ENCODE measurements around the gene S1PR4.
A peak's percentile ranks its signal among the peaks of the same experiment; 100 is the strongest.
"Not testable (repeated sequence)": the region's sequence is repeated elsewhere in the genome, so short reads cannot be mapped to it uniquely, and the experiment has no call there.

Gene S1PR4

DNA sequence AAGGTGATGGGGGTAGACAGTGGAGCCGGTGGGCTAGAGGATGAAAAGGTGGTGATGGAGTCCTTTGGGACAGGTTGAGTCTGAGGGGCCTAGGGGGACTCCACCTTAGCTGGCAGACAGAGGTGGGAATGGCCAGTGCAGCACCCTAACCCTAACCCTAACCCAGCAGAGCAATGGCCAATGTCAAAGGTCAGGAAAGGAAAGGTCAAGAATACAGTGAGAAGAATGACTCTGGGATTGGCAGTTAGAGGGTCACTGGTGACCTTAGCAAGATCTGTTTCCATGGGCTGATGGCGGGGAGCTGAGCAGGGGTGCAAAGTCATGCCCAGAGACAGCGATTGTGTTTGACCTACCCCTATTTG, 26.2 kb upstream of the S1PR4 start:
- DNase-seq = no peak

DNA sequence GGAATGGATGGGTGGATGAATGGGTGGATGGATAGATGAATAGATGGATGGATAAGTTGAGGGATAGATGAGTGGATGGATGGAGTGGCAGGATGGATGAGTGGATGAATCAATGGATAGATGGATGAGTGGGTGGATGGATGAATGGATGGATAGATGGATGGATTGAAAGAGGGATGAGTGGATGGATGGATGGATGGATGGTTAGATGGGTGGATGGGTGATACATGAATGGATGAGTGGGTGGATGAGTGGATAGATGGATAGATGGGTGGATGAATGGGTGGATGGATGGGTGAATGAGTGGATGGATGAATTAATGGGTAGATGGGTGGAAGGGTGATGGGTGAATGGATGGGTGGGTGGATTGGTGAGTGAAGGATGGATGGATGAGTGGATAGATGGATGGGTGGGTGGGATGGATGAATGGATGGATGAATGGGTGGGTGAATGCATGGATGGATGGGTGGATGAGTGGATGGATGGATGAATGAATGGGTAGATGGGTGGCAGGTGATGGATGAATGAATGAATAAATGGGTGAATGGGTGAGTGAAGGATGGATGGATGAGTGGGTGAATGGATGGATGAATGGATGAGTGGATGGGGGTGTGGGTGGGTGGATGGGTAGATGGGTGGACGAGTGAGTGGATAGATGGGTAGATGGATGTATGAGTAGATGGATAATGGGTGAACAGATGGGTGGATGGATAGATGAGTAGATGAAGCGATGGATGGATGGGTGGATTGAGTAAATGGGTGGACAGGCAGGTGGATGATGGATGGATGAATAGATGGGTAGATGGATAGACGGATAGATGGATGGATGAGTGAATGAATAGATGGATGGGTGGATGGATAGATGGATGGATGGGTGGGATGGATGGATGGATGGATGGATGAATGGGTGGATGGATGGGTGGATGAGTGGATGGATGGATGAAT, 25.0 kb upstream of the S1PR4 start:
- no peak for DNase-seq

DNA sequence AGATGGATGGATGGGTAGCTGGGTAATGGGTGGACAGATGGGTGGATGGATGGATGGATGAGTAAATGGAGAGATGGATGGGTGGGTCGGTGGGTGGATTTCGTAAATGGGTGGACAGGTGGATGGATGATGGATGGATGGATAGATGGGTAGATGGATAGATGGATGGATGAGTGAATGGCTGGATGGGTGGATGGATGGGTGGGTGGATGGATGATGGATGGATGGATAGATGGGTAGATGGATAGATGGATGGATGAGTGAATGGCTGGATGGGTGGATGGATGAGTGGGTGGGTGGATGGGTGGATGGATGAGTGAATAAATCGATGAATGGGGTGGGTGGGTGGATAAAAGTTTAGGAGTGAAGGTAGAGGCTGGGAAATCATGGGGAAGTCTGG, 24.1 kb upstream of the S1PR4 start:
- not testable (repeated sequence) for DNase-seq

DNA sequence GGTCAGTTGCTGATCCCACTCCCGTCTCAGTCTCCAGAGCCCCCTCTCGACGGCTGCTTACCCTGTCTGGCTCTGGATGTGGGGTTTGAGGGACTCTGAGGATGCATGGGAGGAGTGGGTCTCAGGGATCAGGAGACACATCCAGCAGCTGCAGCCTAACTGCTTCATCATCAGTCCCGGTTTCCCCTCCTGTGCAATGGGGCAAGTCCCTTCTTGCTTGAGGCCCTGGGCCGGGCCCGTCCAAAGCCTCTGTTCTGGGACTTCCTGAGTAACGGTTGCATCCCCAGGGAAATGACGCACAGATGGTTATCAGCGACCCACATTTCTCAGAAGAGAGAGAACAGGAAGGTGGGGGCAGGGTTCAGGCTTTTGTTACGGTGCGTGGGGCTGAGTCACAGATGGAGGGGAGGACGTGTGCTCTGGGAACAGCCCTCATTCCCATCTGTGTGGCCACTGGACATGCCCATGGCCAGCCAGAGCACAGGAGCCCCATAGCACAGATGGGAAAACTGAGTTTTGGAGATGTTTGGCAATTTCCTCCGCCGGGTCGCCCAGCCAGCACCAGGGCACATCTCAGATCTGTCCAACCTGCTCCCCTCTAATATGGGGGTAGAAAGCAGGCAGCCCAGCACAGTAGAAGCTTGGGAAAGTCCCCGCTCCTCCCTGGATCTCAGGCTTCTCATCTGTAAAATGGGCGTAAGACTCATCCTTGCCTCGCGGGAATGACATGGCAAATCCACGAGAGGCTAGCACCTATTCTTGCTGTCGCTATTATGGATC, 23.4 kb upstream of the S1PR4 start:
- DNase-seq = peak; percentile 39 to 96 (median 78)

DNA sequence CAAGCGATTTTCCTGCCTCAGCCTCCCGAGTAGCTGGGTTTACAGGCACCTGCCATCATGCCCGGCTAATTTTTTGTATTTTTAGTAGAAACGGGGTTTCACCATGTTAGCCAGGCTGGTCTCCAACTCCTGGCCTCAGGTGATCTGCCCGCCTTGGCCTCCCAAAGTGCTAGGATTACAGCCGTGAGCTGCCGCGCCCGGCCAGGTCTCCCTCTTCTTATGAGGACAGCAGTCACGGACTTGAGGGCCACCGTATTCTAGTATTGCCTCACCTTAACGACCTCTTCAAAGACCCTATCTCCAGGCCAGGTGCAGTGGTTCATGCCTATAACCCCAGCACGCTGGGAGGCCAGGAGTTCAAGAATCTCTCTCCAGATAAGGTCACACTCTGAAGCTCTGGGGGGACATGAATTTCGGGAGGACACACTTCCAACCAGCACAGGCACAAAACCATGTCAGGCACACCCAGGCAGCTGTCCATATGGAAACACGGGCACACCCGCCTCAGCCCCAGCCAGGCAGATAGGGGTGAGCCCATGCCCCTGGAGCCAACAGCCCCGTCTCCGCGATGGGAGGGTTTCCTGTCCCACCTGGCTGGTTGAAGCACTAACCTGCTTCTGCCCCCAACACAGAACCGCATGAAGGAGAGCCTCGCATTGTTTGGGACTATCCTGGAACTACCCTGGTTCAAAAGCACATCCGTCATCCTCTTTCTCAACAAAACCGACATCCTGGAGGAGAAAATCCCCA, 21.3 kb upstream of the S1PR4 start:
- DNase-seq = no peak

DNA sequence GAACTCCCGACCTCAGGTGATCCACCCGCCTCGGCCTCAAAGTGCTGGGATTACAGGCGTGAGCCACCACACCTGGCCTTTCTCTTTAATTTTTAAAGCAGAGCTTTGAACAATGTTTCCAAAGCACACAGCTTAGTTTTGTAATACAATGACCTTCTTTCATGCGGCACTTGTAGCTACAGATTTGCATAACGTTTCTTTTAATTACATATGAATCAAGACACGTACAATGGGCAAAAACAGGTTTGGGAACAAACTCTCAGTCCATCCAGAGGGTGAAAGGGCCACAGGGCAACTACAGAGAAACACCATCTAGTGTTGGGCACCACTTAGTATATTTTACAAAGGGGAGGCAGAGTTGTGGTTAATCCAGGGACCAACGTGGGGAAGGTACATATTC, 19.0 kb upstream of the S1PR4 start:
- DNase-seq = no peak

DNA sequence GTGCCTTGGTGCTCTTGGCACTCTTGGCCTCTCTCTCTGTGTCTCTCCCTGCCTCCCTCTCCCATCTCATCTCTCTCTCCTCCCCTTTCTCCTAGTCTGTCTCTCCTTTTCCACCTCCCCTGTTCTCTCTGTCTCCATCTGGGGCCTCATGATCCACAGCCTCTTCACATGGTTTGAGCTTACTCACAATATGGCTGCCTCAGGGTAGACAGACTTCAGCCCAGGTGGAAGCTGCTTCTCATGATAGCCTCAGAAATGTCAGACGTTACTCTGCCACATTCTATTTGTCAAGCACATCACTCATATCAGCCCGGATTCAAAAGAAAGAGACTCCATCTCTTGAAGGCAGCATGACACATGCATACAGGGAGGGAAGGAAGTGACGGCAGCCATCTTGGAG, 18.4 kb upstream of the S1PR4 start:
- DNase-seq = no peak

DNA sequence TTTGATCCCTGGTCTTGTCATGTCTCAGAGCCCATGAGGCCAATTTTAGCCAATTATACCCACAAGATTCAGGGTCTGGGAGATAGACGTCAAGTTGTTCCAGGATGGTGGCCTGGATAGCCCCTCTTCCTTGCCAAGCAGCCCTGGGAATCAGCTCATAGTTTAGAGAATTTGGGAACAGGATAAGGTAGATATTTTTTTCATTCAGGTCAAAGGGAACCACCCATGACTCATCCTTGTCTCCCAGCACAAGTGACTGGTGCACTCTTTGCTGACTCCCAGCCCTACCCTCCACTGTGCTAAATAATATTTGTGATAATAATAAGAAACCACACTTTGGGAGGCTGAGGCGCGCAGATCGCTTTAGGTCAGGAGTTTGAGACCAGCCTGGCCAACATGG, 17.1 kb upstream of the S1PR4 start:
- no peak for DNase-seq

DNA sequence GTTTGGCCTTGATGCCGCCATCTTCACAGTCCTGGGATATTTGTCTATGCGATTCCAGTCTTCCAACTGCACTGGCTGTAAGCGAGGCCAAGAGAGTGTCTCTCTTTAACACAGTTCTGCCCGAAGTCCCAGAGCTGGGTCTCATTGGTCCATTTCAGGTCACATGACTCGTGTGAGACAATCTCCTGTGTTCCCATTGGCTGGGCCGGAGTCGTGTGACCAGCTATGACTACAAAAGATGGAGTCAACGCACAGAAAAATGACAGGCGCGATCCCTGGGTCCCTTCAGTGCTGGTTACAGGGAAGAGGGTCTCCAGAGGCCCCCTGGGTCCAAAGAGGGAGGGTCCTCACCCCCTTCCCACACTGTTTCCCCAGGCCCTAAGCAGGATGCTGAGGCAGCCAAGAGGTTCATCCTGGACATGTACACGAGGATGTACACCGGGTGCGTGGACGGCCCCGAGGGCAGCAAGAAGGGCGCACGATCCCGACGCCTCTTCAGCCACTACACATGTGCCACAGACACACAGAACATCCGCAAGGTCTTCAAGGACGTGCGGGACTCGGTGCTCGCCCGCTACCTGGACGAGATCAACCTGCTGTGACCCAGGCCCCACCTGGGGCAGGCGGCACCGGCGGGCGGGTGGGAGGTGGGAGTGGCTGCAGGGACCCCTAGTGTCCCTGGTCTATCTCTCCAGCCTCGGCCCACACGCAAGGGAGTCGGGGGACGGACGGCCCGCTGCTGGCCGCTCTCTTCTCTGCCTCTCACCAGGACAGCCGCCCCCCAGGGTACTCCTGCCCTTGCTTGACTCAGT, 15.9 kb upstream of the S1PR4 start:
- peak in 1 of 5 experiments; percentile 72 for DNase-seq

DNA sequence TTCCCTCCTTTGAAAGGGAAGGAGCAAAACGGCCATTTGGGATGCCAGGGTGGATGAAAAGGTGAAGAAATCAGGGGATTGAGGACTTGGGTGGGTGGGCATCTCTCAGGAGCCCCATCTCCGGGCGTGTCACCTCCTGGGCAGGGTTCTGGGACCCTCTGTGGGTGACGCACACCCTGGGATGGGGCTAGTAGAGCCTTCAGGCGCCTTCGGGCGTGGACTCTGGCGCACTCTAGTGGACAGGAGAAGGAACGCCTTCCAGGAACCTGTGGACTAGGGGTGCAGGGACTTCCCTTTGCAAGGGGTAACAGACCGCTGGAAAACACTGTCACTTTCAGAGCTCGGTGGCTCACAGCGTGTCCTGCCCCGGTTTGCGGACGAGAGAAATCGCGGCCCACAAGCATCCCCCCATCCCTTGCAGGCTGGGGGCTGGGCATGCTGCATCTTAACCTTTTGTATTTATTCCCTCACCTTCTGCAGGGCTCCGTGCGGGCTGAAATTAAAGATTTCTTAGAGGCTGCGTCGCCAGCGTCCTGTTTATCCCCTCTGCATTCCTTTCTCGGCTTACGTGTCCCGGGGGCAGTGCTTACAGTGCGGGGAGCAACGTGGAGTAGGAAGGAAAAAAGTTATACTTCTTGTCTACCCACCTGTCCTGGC, 15.2 kb upstream of the S1PR4 start:
- DNase-seq = peak; percentile 40 to 76 (median 58)

DNA sequence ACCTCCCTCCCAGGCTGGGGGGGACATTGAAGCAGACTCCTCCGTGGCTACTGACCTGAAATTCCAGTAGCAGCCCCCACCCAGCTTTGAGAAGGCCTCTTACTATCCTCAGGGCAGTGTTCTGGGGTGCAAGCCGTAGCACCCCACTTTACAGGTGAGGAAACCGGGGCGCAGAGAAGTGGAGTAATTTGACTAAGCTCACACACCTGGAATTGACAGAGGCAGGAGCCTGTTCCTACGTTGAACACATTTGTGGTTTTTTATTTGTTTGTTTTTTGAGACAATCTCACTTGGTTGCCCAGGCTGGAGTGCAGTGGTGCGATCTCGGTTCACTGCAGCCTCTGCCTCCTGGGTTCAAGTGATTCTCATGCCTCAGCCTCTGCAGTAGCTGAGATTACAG, 14.6 kb upstream of the S1PR4 start:
- no peak for DNase-seq

DNA sequence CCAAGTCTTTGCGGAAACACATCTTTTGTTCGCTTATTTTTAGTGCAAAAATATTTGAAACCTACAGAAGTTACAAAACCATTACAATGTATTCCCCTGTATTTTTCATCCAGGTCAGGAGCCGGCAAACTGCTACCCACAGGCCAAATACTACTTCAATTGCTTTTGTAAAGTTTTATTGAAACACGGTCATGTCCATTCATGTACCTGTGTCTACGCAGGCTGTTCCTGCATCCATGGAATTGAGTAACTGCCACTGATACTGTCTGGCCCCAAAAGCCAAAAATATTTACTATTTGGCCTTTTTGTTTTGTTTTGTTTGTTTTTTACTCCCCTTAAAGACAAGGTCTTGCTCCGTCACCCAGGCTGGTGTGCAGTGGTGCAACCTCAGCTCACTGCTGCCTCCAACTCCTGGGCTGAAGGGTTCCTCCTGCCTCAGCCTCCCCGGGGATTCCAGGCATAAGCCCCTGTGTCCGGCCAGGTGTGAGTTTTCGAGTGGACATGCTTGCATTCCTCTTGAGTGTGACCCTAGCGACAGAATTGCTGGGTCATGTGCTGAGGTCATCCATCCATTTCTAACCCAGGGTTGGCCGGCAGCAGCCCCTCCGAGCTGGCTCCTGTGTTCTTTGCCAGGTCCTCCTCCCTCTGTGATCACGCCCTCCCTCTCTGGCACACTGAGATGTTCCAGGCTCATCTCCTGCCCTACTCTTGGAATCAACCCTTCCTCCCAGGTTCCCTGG, 10.9 kb upstream of the S1PR4 start:
- DNase-seq = no peak

DNA sequence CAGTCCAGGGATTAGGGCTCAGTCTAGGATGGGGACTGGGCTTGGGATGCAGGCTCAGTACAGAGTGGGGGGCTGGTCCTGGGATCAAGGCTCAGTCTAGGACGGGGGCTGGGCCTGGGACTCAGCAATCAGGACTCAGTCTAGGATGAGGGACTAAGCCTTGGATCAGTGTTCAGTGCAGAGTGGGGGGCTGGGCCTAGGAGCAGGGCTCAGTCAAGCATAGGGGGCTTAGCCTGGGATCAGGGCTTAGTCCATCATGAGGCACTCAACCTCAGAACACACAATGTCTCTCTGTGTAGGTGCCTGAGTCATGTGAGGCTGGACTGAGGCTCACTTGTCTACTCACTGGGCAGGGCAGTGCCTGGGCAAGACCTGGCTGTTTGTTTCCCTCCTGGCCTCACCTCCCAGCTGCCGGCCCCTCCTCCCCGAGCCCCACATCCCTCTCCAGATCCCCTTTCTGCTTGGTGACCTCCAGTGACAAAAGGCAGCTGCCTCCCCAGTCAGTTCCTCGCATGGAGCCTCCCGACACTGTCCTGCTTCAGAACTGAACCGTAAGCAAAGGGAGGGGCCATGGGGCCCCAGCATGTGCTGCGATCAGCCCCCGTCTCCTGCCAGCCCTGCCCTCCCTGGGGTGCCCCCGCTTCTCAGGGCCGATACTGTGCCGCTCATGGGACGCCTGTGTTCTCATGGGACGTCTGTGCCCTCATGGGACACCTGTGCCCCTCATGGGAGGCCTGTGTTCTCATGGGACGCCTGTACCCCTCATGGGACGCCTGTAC, 6.5 kb upstream of the S1PR4 start:
- DNase-seq = no peak

DNA sequence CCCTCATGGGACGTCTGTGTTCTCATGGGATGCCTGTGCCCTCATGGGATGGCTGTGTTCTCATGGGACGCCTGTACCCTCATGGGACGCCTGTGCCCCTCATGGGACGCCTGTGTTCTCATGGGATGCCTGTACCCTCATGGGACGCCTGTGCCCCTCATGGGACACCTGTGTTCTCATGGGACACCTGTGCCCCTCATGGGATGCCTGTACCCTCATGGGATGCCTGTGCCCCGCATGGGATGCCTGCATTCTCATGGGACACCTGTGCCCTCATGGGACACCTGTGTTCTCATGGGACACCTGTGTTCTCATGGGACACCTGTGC, 5.9 kb upstream of the S1PR4 start:
- not testable (repeated sequence) for DNase-seq

DNA sequence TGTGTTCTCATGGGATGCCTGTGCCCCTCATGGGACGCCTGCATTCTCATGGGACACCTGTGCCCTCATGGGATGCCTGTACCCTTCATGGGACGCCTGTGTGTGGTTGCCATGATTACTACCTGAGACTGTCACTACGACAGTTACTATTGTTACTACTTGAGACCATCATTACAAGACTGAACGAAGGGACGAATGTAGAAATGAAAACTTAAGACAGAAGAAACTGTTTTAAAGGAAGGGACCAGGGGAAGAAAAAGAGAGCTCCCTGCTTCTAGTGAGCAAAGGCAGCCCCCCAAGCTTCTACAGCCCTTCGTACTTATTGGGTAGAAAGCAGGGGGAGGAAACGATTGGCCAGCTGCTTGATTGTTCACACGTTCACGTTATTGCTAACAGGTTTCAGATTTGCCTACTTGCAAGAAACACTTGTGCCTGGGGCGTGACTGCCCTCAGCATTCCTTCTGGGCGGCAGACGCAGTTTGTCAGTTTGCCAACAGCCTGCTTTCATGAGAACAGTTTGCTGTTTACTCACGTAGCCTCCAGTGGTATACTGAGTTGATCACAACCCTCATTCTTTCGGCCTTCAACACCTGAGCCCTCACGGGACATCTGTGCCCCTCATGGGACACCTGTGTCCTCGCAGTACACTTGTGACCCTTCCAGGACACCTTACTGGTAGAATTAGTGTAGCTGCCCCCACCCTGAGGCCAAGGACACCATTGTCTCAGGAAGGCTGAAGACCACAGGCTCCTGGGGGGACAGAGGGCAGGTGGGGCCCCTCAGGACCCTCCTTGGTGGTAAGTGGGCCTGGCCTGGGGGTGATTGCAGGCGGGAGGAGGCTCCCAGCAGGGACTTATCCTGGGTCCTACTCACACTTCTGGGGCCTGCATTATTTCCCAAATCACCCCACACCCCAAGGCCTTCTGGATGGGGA, 2.5 kb upstream of the S1PR4 start:
- DNase-seq = peak in 2 of 5 experiments; percentile 37 to 73

DNA sequence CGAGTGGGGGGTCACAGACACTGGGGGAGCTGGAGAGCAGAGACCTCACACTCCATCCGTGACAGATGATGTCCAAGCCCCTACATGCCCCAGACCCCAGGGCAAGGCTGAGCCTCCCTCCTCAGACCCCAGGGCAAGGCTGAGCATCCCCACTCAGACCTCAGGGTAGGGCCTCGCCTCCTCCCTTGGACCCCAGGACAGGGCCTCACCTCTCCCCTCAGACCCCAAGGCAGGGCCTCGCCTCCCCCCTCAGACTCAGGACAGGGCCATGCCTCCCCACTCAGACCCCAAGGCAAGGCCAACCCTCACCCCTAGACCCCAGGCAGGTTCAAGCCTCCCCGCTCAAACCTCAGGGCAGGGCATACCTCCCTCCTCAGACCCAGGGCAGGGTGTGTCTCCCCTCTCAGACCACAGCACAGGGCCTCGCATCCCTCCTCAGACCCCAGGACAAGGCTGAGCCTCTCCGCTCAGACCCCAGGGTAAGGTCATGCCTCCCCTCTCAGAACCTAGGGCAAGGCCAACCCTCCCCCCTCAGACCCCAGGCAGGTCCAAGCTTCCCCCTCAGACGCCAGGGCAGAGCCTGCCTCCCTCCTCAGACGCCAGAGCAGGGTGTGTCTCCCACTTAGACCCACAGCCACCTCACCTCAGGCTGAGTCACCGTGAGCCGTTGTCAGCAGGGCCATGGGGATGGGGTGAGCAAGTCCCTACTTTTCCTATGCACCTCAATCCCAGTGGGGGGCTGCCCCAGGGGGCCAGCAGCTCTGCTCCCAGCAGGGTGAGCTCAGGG, 1.7 kb upstream of the S1PR4 start:
- peak in 4 of 5 experiments; percentile 39 to 87 (median 58) for DNase-seq

DNA sequence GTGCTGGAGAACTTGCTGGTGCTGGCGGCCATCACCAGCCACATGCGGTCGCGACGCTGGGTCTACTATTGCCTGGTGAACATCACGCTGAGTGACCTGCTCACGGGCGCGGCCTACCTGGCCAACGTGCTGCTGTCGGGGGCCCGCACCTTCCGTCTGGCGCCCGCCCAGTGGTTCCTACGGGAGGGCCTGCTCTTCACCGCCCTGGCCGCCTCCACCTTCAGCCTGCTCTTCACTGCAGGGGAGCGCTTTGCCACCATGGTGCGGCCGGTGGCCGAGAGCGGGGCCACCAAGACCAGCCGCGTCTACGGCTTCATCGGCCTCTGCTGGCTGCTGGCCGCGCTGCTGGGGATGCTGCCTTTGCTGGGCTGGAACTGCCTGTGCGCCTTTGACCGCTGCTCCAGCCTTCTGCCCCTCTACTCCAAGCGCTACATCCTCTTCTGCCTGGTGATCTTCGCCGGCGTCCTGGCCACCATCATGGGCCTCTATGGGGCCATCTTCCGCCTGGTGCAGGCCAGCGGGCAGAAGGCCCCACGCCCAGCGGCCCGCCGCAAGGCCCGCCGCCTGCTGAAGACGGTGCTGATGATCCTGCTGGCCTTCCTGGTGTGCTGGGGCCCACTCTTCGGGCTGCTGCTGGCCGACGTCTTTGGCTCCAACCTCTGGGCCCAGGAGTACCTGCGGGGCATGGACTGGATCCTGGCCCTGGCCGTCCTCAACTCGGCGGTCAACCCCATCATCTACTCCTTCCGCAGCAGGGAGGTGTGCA, 587 bp downstream of the S1PR4 start:
- DNase-seq = peak in 1 of 5 experiments; percentile 60
